Cardiac muscle cell (in vitro differentiated cells and primary cell): Measurements from ENCODE around the gene BPNT1. TPM values are rescaled to one million over a fixed set of nuclear protein-coding genes. Genes with fewer than 3 reads are reported as not detected.

Source experiments
- DNase-seq, 2 donors: peaks; one replicate each; pipeline versions ENCODE4 v3.0.0 to v3.0.0-alpha.2; 2010 to 2017; ENCODE audit warnings: low read depth in 1 of 2, low spot score in 1 of 2
- H3K27ac ChIP-seq: fragments of 200-600 bp; sonication (generic); 2 replicates; pipeline ENCODE4 v1.5.1; 2016
- H3K27me3 ChIP-seq: fragments of 200-600 bp; sonication (generic); 2 replicates; pipeline ENCODE4 v1.6.0; 2016; ENCODE audit warnings: control low read depth
- H3K36me3 ChIP-seq: fragments of 200-600 bp; sonication (generic); 2 replicates; pipeline ENCODE4 v1.5.1; 2016; ENCODE audit warnings: control low read depth
- H3K4me1 ChIP-seq: fragments of 200-600 bp; sonication (generic); 2 replicates; pipeline ENCODE4 v1.8.1; 2017; ENCODE audit warnings: low read depth, mild to moderate bottlenecking, mixed run types
- H3K4me3 ChIP-seq: fragments of 200-600 bp; sonication (generic); 2 replicates; pipeline ENCODE4 v1.5.1; 2016; ENCODE audit warnings: mild to moderate bottlenecking
- H3K9me3 ChIP-seq: fragments of 200-600 bp; sonication (generic); 2 replicates; pipeline ENCODE4 v1.5.1; 2017; ENCODE audit warnings: low read depth, mild to moderate bottlenecking, control low read depth
- polyA plus RNA-seq: library from polyadenylated mRNA; unstranded; fragments of >200 nt; fragmentation: Nextera tagmentation; extraction: Ambion mirVana; gene quantifications from 2 replicates; pipeline ENCODE4 v1.2.1, GENCODE V29; 2016
- total RNA-seq: library from RNA; depleted of rRNA; stranded (reverse); fragments of >200 nt; gene quantifications from 2 replicates; pipeline ENCODE4 v1.2.3, GENCODE V29; 2016
- TF ChIP-seq, protein P1 (sequence below): IDR thresholded peaks from 2 replicates; pipeline ENCODE4 v1.5.1; 2012; ENCODE audit warnings: low read depth, mild to moderate bottlenecking, low read length

BPNT1 gene
- total and polyA plus RNA-seq, 2 experiments from 2014 or later = 12.4 to 27.7 TPM

- Histone ChIP-seq H3K36me3 (peaks cover 9% of the 10 kb centered on the region), H3K4me1 (peaks cover 14% of the 10 kb centered on the region), H3K9me3 (no peaks in the 10 kb centered on the region), H3K27me3 (no peaks in the 10 kb centered on the region), H3K27ac (no peak overlapping the region), H3K4me3 (no peak overlapping the region)
- DNase-seq = peak in 1 of 2 donors; percentile 38
- TF ChIP-seq, protein P1, sequence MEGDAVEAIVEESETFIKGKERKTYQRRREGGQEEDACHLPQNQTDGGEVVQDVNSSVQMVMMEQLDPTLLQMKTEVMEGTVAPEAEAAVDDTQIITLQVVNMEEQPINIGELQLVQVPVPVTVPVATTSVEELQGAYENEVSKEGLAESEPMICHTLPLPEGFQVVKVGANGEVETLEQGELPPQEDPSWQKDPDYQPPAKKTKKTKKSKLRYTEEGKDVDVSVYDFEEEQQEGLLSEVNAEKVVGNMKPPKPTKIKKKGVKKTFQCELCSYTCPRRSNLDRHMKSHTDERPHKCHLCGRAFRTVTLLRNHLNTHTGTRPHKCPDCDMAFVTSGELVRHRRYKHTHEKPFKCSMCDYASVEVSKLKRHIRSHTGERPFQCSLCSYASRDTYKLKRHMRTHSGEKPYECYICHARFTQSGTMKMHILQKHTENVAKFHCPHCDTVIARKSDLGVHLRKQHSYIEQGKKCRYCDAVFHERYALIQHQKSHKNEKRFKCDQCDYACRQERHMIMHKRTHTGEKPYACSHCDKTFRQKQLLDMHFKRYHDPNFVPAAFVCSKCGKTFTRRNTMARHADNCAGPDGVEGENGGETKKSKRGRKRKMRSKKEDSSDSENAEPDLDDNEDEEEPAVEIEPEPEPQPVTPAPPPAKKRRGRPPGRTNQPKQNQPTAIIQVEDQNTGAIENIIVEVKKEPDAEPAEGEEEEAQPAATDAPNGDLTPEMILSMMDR = peak; percentile 29
These were observed 77.3 kb downstream of the BPNT1 start for GRCh38 chr1:220012259-220012658.

- no peak overlapping the region for H3K27ac ChIP-seq
- H3K4me3 ChIP-seq = no peak overlapping the region
- peaks cover 15% of the 10 kb centered on the region for H3K36me3 ChIP-seq
- DNase-seq = no peak
- no peaks in the 10 kb centered on the region for H3K27me3 ChIP-seq
- TF ChIP-seq, protein P1 = no peak
- no peaks in the 10 kb centered on the region for H3K9me3 ChIP-seq
- peaks cover 14% of the 10 kb centered on the region for H3K4me1 ChIP-seq
These were observed 78.0 kb downstream of the BPNT1 start for GRCh38 chr1:220011620-220012019.

Other genes starting within 250 kb of the BPNT1 start
- gene SLC30A10, start 161.2 kb downstream of the BPNT1 start, total RNA-seq = 0.21 and 0.95 TPM in 2 replicates
- gene SLC30A10, start 161.2 kb downstream of the BPNT1 start, polyA plus RNA-seq = 0.59 and 1.5 TPM in 2 replicates
- gene EPRS1, start 43.3 kb downstream of the BPNT1 start, total RNA-seq = 39.1 and 47.8 TPM in 2 replicates
- 54.0 and 75.8 TPM in 2 replicates for gene EPRS1, start 43.3 kb downstream of the BPNT1 start, polyA plus RNA-seq
- gene IARS2, start 4.3 kb upstream of the BPNT1 start, total RNA-seq = 71.7 and 81.4 TPM in 2 replicates
- 89.9 and 91.4 TPM in 2 replicates for gene IARS2, start 4.3 kb upstream of the BPNT1 start, polyA plus RNA-seq
- gene RAB3GAP2, start 182.7 kb upstream of the BPNT1 start, total RNA-seq = 10.0 and 14.5 TPM in 2 replicates
- 9.9 and 17.6 TPM in 2 replicates for gene RAB3GAP2, start 182.7 kb upstream of the BPNT1 start, polyA plus RNA-seq